Measurements from ENCODE around the gene TSPAN33. TPM values are rescaled to one million over a fixed set of nuclear protein-coding genes. Genes with fewer than 3 reads are reported as not detected.
"Not testable (repeated sequence)": the region's sequence is repeated elsewhere in the genome, so short reads cannot be mapped to it uniquely, and the experiment has no call there.

TSPAN33 gene
- total RNA-seq, 1 donor from 2014 or later, result 9.5 TPM

GRCh38 chr7:129212596-129212995 is 68.1 kb downstream of the TSPAN33 start:
- H3K4me3 ChIP-seq, result no peak overlapping the region
- DNase-seq (no peak), ATAC-seq (no peak)
- no peaks in the 10 kb centered on the region for H3K4me1 ChIP-seq
- H3K27me3 ChIP-seq (ENCODE audit: low read depth), result no peaks in the 10 kb centered on the region
- intact Hi-C loops (cut with DNase I), result no loop called here
- no peaks in the 10 kb centered on the region for H3K9me3 ChIP-seq
- H3K36me3 ChIP-seq, result no peaks in the 10 kb centered on the region
- H3K27ac ChIP-seq, result no peak overlapping the region
- TF ChIP-seq CTCF (IDR thresholded peaks at IDR 0.05), result no peak

GRCh38 chr7:129213828-129214227 is 69.3 kb downstream of the TSPAN33 start:
- H3K9me3 ChIP-seq, result no peaks in the 10 kb centered on the region
- no peak overlapping the region for H3K27ac ChIP-seq
- no peak overlapping the region for H3K4me3 ChIP-seq
- intact Hi-C loops (cut with DNase I), result no loop called here
- ATAC-seq, result no peak
- no peak for DNase-seq
- TF ChIP-seq CTCF (IDR thresholded peaks at IDR 0.05), result no peak
- peaks cover 4% of the 10 kb centered on the region for H3K4me1 ChIP-seq
- H3K36me3 ChIP-seq, result no peaks in the 10 kb centered on the region
- H3K27me3 ChIP-seq (ENCODE audit: low read depth), result no peaks in the 10 kb centered on the region

GRCh38 chr7:129215691-129216090 is 71.2 kb downstream of the TSPAN33 start:
- DNase-seq; H3K36me3 ChIP-seq; H3K4me1 ChIP-seq; H3K9me3 ChIP-seq; H3K27ac ChIP-seq; H3K4me3 ChIP-seq; ATAC-seq; intact Hi-C loops (cut with DNase I); H3K27me3 ChIP-seq (ENCODE audit: low read depth): not testable (repeated sequence)

GRCh38 chr7:129216101-129216715 is 71.7 kb downstream of the TSPAN33 start:
- DNase-seq; H3K27me3 ChIP-seq (ENCODE audit: low read depth); H3K4me1 ChIP-seq; H3K27ac ChIP-seq; intact Hi-C loops (cut with DNase I); H3K9me3 ChIP-seq; H3K36me3 ChIP-seq; ATAC-seq; H3K4me3 ChIP-seq: not testable (repeated sequence)

- H3K27ac ChIP-seq; H3K27me3 ChIP-seq (ENCODE audit: low read depth); DNase-seq; ATAC-seq; intact Hi-C loops (cut with DNase I); H3K4me1 ChIP-seq; H3K36me3 ChIP-seq; H3K4me3 ChIP-seq; H3K9me3 ChIP-seq: not testable (repeated sequence)
These were observed 72.4 kb downstream of the TSPAN33 start for GRCh38 chr7:129216821-129217416.

GRCh38 chr7:129218514-129219062 is 74.1 kb downstream of the TSPAN33 start:
- no peak overlapping the region for H3K4me3 ChIP-seq
- ATAC-seq (peak; percentile 92 to 95), DNase-seq (peak; percentile 82)
- intact Hi-C loops (cut with DNase I), result no loop called here
- H3K9me3 ChIP-seq, result no peaks in the 10 kb centered on the region
- peaks cover 4% of the 10 kb centered on the region for H3K4me1 ChIP-seq
- H3K27me3 ChIP-seq (ENCODE audit: low read depth), result no peaks in the 10 kb centered on the region
- H3K27ac ChIP-seq, result no peak overlapping the region
- TF ChIP-seq CTCF (IDR thresholded peaks at IDR 0.05), result peak; percentile 93
- H3K36me3 ChIP-seq, result no peaks in the 10 kb centered on the region

- H3K36me3 ChIP-seq; H3K27ac ChIP-seq; intact Hi-C loops (cut with DNase I); H3K4me3 ChIP-seq; H3K4me1 ChIP-seq; H3K9me3 ChIP-seq; H3K27me3 ChIP-seq (ENCODE audit: low read depth); DNase-seq; ATAC-seq: not testable (repeated sequence)
These were observed 74.7 kb downstream of the TSPAN33 start for GRCh38 chr7:129219166-129219565.

Other genes with a start within 250 kb of the TSPAN33 start
- 1.3 TPM for gene KCP, start 234.0 kb upstream of the TSPAN33 start, total RNA-seq
- 46.0 TPM for gene IRF5, start 206.8 kb upstream of the TSPAN33 start, total RNA-seq
- gene TNPO3, start 89.6 kb upstream of the TSPAN33 start, total RNA-seq, result 37.0 TPM
- 3.1 TPM for gene SMO, start 43.9 kb downstream of the TSPAN33 start, total RNA-seq
- gene AHCYL2, start 80.3 kb downstream of the TSPAN33 start, total RNA-seq, result 91.0 TPM